HG03442 (cell line): ENCODE data around the gene SORCS1.

Source experiments
- ATAC-seq: cut with Tn5 transposase; IDR thresholded peaks from one replicate; pipeline ENCODE4 v1.9.1; 2021; ENCODE audit warnings: mild to moderate bottlenecking, moderate library complexity; ENCODE audit not compliant: unreplicated experiment

The SORCS1 gene

DNA sequence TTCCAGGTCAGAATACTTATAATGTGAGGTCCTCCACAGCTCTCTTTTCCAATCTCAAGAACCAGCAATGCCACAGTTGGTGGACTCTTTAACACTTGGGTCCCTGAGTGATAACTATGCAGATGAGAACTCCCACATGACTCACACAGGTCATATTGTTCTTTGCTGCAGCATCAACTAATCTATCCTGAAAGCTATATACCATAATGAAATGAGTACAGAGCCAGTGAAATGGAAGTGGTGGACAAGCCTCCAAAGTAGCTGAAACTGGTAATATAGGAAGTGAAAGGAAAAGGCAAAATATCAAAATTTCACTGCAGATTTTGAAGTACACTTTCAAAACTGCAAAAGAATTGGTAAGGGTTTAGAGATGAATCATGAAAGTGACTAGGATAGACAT is 45.6 kb downstream of the SORCS1 start:
- no peak for ATAC-seq

DNA sequence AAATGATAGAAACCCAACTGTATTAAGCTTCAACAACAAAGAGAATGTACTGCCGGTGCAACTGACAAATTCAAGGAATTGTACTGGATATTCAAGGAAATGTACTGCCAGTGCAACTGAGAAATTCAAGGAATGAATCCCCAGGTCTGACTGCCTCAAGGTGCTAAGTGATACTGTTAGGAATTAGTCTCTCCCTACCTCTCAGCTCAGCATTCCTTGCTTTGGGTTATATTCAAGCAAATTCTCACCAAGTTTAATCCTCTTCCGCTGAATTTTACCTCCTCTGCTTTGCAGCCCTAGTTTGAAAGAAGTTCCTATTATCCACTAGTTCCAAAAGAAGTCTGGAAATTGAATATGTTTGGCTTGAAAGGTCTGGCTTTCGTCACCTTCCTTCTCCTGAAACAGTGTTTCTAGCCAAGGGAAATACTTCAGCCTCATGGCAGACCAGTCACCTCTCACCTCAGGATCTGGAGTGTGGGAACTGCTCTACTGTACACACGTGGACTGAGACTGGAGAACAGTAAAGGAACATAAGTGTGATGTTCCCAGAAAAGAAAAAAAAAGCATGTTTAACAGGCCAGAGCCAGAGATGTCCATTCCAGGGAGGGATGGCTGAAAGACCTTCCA is 60.4 kb downstream of the SORCS1 start:
- ATAC-seq = no peak

DNA sequence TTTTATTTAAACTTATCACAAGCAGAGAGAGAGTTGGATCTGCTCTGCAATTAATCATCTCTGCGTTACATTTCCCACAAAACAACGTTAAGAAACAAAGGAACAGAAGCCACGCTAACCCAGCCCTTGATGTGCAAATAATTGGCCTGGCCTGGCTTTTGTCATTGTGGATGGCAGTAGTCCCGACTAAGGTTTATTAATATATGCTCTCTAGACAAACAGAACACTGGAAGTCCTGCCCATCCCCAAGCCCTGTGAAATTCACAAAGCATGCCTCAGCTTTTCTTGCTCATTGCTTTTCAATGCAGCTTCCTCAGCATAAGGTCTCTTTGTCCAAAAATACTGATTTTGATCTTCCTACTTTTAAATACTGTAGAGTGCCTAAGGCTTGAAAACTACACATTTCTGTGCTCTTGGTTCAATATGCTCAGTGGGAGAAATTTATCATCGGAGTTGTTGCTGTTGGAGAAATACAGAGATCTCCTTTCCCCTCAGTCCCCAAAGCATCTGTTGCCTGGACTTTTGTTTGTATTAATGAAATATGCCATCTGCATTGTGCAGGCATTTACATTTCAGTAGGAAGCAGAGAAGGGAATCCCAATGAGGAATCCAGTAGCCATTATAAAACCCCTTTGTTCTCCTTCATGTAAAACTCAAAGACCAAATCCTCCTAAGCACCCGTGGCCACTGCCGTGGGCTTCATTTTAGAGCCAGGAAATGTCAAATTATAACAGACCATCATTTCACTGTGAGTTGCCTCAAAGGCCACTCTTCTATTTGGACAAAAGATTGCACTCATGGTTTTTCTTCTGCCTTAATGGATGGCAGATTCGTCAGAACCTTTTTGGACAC is 61.1 kb downstream of the SORCS1 start:
- no peak for ATAC-seq

- ATAC-seq = no peak
Observed at GRCh38 chr10:107098326-107098725, 66.2 kb downstream of the SORCS1 start.

- ATAC-seq = no peak
Observed at GRCh38 chr10:107094824-107095522, 69.5 kb downstream of the SORCS1 start.

DNA sequence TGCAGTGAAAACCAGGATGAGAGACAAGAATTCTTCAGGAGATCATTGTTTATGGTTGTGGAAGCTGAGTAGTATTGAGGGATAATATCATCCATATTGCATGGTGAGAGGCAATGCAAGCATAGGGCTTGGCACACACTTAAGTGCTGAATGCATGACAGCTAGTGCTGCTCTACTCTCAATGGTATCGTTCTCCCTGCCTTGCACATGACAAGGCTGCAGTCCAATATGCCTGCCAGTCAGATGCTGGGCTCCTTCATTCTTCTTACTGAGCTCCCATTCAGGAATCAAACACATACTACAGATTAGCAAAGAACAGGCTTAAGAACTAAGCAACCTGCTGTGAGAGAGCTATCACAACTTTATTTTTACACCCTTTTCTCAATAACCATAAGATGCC is 72.2 kb downstream of the SORCS1 start:
- ATAC-seq = no peak

DNA sequence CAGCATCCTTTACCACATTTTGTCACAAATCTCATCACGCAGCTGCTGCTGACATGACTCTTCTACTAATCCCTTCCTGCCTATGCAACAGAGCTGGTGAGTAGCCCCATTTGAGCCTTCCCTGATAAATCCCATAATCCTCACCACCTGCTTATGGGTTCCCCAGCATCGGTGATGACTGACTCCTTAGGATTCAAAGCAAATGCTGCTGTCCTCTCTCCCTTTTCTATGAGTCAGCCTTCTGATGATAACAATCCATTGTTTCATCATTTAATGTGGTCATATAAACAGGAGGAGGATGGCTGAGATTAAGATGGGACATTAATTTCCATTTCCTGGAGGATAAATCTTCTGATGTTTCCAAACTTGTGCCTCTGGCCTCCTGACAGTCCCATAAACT is 73.4 kb downstream of the SORCS1 start:
- no peak for ATAC-seq

GRCh38 chr10:107085665-107086525 is 78.6 kb downstream of the SORCS1 start:
- ATAC-seq = no peak

- ATAC-seq = no peak
Observed at GRCh38 chr10:107083388-107084009, 81.0 kb downstream of the SORCS1 start.

DNA sequence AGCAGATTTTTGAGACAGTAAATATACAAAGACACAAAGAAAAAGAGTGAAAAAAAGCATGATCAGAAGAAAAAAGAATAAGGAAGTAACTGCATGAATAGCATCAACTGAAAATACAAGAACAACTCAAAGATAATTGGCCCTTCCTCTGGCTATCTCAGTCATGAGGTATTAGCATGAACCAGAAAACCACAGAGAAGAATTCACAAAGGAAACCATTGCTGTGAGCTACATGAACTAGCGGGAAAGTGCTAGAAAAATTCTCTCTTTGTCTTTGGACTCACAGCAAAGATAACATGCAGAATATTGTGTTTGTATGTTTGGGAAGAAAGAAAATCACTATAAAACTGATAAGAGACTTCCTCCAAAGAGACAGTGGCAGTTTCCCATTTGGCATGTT is 82.9 kb downstream of the SORCS1 start:
- ATAC-seq = no peak

DNA sequence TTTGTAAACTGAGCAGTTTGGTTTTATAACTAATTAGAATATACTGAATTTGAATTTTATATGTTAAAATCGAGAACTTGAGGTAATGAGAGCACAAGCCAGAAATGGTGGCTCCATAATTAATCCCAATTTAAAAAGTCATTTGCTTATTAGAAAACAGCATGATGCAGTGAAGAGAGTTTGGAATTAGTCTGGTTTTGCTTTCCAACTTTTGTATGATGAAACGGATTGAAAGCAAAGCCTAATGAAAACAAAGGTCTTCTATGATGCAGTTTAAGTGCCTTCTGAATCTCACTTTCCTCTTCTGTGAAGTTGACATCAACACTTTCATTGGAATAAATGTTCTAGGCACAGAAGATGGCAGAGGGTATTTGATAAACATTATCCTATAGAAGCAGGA is 89.4 kb downstream of the SORCS1 start:
- ATAC-seq = no peak

DNA sequence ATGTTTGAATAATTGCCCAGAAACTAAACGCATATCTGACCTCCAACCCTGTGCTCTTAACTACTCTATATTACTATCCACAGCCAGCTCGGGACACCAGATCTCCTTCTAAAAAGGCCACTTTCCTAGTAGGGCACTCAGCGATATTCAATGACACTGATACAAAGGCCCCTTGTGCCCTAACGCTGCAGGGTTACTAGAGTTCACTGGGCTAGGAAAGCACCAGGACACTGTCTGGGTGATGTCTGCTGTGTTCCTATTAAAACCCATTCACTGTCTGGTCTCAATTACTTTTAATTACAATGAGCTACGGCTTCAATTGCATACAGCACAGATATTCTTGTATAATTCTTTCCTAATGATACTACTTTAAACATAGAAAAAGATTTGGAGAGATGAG is 91.7 kb downstream of the SORCS1 start:
- no peak for ATAC-seq

- no peak for ATAC-seq
Observed at GRCh38 chr10:107072028-107072427, 92.5 kb downstream of the SORCS1 start.

DNA sequence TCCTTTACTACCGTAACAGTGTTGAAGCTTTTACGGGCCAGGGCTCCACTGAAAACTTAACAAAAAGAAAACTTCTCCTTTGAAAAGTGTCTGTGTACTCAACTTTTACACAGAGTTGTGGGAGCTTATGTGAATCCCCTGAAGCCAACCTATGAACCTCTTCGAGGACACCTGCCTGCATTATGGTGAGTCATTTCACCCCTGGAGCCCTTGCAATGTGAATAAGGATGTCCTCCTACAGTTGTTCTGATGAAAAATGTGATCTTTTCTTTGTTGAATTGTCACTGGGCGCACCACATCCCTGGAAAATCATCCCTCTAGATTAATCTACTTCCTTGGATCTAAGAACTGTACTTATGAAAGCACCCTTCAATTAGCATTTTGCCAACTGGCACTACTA is 93.2 kb downstream of the SORCS1 start:
- ATAC-seq = no peak

- ATAC-seq = no peak
Observed at GRCh38 chr10:107067843-107068242, 96.7 kb downstream of the SORCS1 start.

GRCh38 chr10:107064075-107064474 is 100.4 kb downstream of the SORCS1 start:
- ATAC-seq = no peak

- no peak for ATAC-seq
Observed at GRCh38 chr10:107059872-107060271, 104.6 kb downstream of the SORCS1 start.

DNA sequence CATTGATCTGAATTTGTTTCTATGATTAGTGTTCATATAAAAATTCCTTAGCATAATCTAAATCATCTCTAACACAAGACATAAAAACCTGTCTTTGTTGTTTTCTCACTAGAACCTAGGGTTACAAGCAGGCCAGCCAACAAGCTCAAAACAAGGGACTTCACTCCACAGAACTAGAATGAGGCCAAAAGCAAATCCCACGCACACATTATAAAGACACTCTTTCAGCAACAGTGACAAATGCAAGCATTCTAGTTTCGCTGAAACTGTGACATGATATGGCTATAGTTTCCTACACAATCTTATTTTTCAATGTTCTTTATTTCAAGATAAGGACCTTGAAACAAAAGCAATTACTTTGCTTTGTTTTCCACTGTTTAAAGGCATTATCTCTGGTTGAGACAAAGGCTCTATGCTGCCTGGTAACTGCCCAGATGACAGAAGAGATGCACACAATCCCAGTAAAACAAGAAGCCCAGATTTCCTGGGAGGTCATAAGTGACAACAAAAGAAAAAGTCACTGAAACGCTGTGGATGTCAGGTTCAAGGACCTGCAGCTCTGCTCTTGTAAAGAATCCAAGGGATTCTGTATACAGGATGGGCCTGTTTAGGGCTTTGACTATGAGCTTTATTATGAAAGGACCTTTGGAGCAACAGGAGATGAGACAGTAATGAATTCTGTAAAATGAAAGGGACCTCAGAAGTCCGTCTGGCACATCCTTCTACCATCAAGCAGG is 105.3 kb downstream of the SORCS1 start:
- no peak for ATAC-seq

- no peak for ATAC-seq
Observed at GRCh38 chr10:107058331-107058730, 106.2 kb downstream of the SORCS1 start.

- no peak for ATAC-seq
Observed at GRCh38 chr10:107056182-107056581, 108.3 kb downstream of the SORCS1 start.
